Common myeloid progenitor, CD34-positive (primary cell): Measurements from ENCODE around the gene SDF2L1.
"Not testable (repeated sequence)": the region's sequence is repeated elsewhere in the genome, so short reads cannot be mapped to it uniquely, and the experiment has no call there.

Experiments used
- CTCF ChIA-PET: fragments of 350-600 bp; sonication (Branson Sonifier 250); formaldehyde crosslinking; loops from one replicate; lab custom pipeline; 2021; ENCODE audit warnings: antibody characterized with exemption; lab: Charles Lee
- POLR2A ChIA-PET: fragments of 350-600 bp; sonication (Branson Sonifier 250); formaldehyde crosslinking; loops from one replicate; lab custom pipeline; 2021; ENCODE audit warnings: antibody characterized with exemption; lab: Charles Lee
- DNase-seq, 3 donors: peaks; one replicate each; pipeline versions ENCODE4 v3.0.0 to v3.0.0-alpha.2; 2013
- H3K27ac ChIP-seq, 2 experiments: 1 replicate in 1 of 2; 2 replicates in 1 of 2; pipeline ENCODE4 v1.7.0; 2013; ENCODE audit warnings: inconsistent platforms in 2 of 2, low read length in 2 of 2, mild to moderate bottlenecking in 2 of 2, low read depth in 1 of 2, moderate library complexity in 1 of 2; ENCODE audit not compliant: severe bottlenecking in 2 of 2, insufficient read depth in 1 of 2, poor library complexity in 1 of 2
- H3K27me3 ChIP-seq, 5 experiments: replicated peaks in 2 of 5; 1 replicate in 3 of 5; 2 replicates in 2 of 5; pipeline versions ENCODE4 v1.6.1 to v1.7.0; 2013; ENCODE audit warnings: low read length in 4 of 5, mild to moderate bottlenecking in 2 of 5, moderate library complexity in 2 of 5, inconsistent platforms in 1 of 5; ENCODE audit not compliant: insufficient read depth in 5 of 5, control insufficient read depth in 4 of 5
- H3K36me3 ChIP-seq, 4 experiments: 1 replicate in 2 of 4; 2 replicates in 2 of 4; pipeline versions ENCODE4 v1.6.1 to v1.7.0; 2013; ENCODE audit warnings: low read length in 3 of 4, control low read depth in 1 of 4, mild to moderate bottlenecking in 1 of 4; ENCODE audit not compliant: control insufficient read depth in 4 of 4, insufficient read depth in 4 of 4
- H3K4me1 ChIP-seq, 4 experiments: 1 replicate in 3 of 4; 2 replicates in 1 of 4; pipeline versions ENCODE4 v1.6.1 to v1.7.1; 2013; ENCODE audit warnings: low read length in 3 of 4, mild to moderate bottlenecking in 3 of 4, control low read depth in 1 of 4, inconsistent platforms in 1 of 4, moderate library complexity in 1 of 4; ENCODE audit not compliant: control insufficient read depth in 4 of 4, insufficient read depth in 4 of 4; ENCODE audit errors: control extremely low read depth in 1 of 4
- H3K4me3 ChIP-seq, 7 experiments: 1 replicate in 4 of 7; 2 replicates in 3 of 7; pipeline versions ENCODE4 v1.5.1 to v1.7.0; 2013; ENCODE audit warnings: mild to moderate bottlenecking in 7 of 7, low read length in 6 of 7, moderate library complexity in 6 of 7, inconsistent platforms in 2 of 7, low read depth in 2 of 7, control low read depth in 1 of 7; ENCODE audit not compliant: insufficient read depth in 4 of 7, control insufficient read depth in 1 of 7; ENCODE audit errors: extremely low read depth in 1 of 7
- H3K9me3 ChIP-seq, 5 experiments: 1 replicate in 4 of 5; 2 replicates in 1 of 5; pipeline versions ENCODE4 v1.6.1 to v1.7.1; 2013; ENCODE audit warnings: low read length in 4 of 5, mild to moderate bottlenecking in 2 of 5, inconsistent platforms in 1 of 5, low read depth in 1 of 5, moderate library complexity in 1 of 5; ENCODE audit not compliant: control insufficient read depth in 4 of 5, insufficient read depth in 2 of 5; ENCODE audit errors: control extremely low read depth in 1 of 5
- WGBS: methylation state at CpG from one replicate; pipeline ENCODE4 v1.1.5; 2013; ENCODE audit not compliant: insufficient coverage; 5-methylcytosine and 5-hydroxymethylcytosine counted together

Gene SDF2L1

GRCh38 chr22:21642584-21643448 lies 714 bp downstream of the SDF2L1 start:
- peaks cover 0 to 14% (median 2%) of the 10 kb centered on the region in 4 experiments for H3K36me3 ChIP-seq
- POLR2A ChIA-PET = interaction anchor here (0.7 to 3.4 kb wide), 9 partner anchors 8 to 70 kb away, joined by 3 to 41 read pairs (median 3); partner anchors contain the start of genes CCDC116, PPIL2 and YDJC
- H3K27ac ChIP-seq = peak overlapping the region; percentile 54 to 95
- H3K27me3 ChIP-seq = peaks cover 0 to 5% (median 0%) of the 10 kb centered on the region in 5 experiments
- CTCF ChIA-PET = interaction anchor here (0.8 to 9.2 kb wide), 6 partner anchors 9 to 79 kb away, joined by 3 to 174 read pairs (median 6); partner anchors contain the start of genes CCDC116 and YDJC
- peak overlapping the region; percentile 13 to 74 (median 66) for H3K4me3 ChIP-seq
- no peaks in the 10 kb centered on the region for H3K9me3 ChIP-seq
- H3K4me1 ChIP-seq = peaks cover 3 to 30% (median 24%) of the 10 kb centered on the region in 4 experiments
- DNase-seq = peak; percentile 55 to 59 (median 56)
- 2% methylated on average over 54 of the region's 56 CpGs for WGBS

- peaks cover 3 to 30% (median 24%) of the 10 kb centered on the region in 4 experiments for H3K4me1 ChIP-seq
- peak in 2 of 3 donors; percentile 36 to 45 for DNase-seq
- H3K27ac ChIP-seq = peak overlapping the region in 1 of 2 experiments; percentile 95
- WGBS = 92% methylated on average over 21 of the region's 22 CpGs
- H3K36me3 ChIP-seq = peaks cover 0 to 17% (median 3%) of the 10 kb centered on the region in 4 experiments
- H3K4me3 ChIP-seq = peak overlapping the region in 3 of 7 experiments; percentile 71 to 74 (median 74)
- peaks cover 0 to 5% (median 0%) of the 10 kb centered on the region in 5 experiments for H3K27me3 ChIP-seq
- no peaks in the 10 kb centered on the region for H3K9me3 ChIP-seq
- ChIA-PET CTCF (interaction anchor here (1.4 to 9.2 kb wide), 4 partner anchors 8 to 18 kb away, joined by 8 to 174 read pairs (median 14); partner anchors contain the start of genes CCDC116 and YDJC), POLR2A (interaction anchor here (1.5 to 3.4 kb wide), 2 partner anchors 9 to 14 kb away, joined by 3 to 41 read pairs; partner anchors contain the start of gene YDJC)
These were observed 1.6 kb downstream of the SDF2L1 start for GRCh38 chr22:21643533-21644357.

DNA sequence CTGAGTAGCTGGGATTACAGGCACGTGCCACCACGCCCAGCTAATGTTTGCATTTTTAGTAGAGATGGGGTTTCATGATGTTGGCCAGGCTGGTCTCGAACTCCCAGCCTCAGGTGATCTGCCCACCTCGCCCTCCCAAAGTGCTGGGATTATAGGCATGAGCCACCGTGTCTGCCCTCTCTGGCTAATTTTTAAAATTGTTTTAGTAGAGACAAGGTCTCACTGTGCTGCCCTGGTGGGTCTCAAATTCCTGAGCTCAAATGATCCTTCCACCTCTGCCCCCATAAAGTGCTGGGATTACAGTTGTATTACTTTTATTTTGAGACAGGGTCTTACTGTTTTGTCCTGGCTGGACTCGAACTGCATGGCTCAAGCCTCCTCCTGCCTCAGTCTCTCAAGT lies 3.4 kb downstream of the SDF2L1 start:
- ChIA-PET POLR2A (interaction anchor here (0.7 to 1.0 kb wide), 2 partner anchors 15 to 16 kb away, joined by 3 to 4 read pairs; no protein-coding TSS in a partner anchor), CTCF (interaction anchor here (1.0 to 9.2 kb wide), 4 partner anchors 10 to 19 kb away, joined by 4 to 174 read pairs (median 16); partner anchors contain the start of genes CCDC116 and YDJC)
- H3K27ac ChIP-seq, H3K9me3 ChIP-seq, DNase-seq, H3K27me3 ChIP-seq, H3K4me3 ChIP-seq: not testable (repeated sequence)
- Histone ChIP-seq H3K4me1 (peaks cover 3 to 30% (median 24%) of the 10 kb centered on the region in 4 experiments), H3K36me3 (peaks cover 0 to 24% (median 3%) of the 10 kb centered on the region in 4 experiments)
- WGBS = 98% methylated on average over 5 of the region's 6 CpGs

GRCh38 chr22:21646608-21647590 lies 4.8 kb downstream of the SDF2L1 start:
- 60% methylated on average over 11 of the region's 14 CpGs for WGBS
- CTCF ChIA-PET = interaction anchor here (0.9 to 9.2 kb wide), 11 partner anchors 9 to 197 kb away, joined by 3 to 174 read pairs (median 5); partner anchors contain the start of genes CCDC116, PPIL2 and YDJC
- Histone ChIP-seq H3K27me3 (no peaks in the 10 kb centered on the region), H3K36me3 (peaks cover 0 to 24% (median 3%) of the 10 kb centered on the region in 4 experiments), H3K27ac (no peak overlapping the region), H3K4me3 (no peak overlapping the region), H3K4me1 (peaks cover 5 to 31% (median 29%) of the 10 kb centered on the region in 4 experiments), H3K9me3 (no peaks in the 10 kb centered on the region)
- peak; percentile 81 to 93 (median 86) for DNase-seq
- POLR2A ChIA-PET = interaction anchor here (1.3 to 1.4 kb wide), 2 partner anchors 16 to 18 kb away, joined by 3 to 4 read pairs; partner anchors contain the start of gene YDJC

DNA sequence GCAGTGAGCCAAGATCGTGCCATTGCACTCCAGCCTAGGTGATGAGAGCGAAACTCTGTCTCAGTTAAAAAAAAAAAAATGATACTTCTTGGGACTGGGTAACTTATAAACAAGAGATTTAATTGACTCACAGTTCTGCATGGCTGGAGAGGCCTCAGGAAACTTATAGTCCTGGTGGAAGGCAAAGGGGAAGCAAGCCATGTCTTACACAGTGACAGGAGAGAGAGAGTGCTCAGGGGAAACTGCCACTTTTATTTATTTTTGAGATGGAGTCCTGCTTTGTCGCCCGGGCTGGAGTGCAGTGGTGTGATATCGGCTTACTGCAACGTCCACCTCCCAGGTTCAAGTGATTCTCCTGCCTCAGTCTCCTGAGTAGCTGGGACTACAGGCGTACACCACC lies 8.2 kb downstream of the SDF2L1 start:
- Histone ChIP-seq H3K27ac (no peak overlapping the region), H3K9me3 (no peaks in the 10 kb centered on the region), H3K4me1 (peaks cover 5 to 26% (median 24%) of the 10 kb centered on the region in 4 experiments), H3K27me3 (no peaks in the 10 kb centered on the region), H3K36me3 (peaks cover 0 to 25% (median under 1%) of the 10 kb centered on the region in 4 experiments), H3K4me3 (no peak overlapping the region)
- WGBS = 100% methylated on average over 6 of the region's 7 CpGs
- ChIA-PET CTCF (interaction anchor here (1.4 kb wide), 1 partner anchor 23 kb away, joined by 3 read pairs; no protein-coding TSS in a partner anchor), POLR2A (no interaction called here)
- DNase-seq = no peak
